HG02678 (cell line): ENCODE results near the gene MAPK8IP1.
A peak's percentile ranks its signal among the peaks of the same experiment; 100 is the strongest.

Experiments used
- ATAC-seq: cut with Tn5 transposase; IDR thresholded peaks from one replicate; pipeline ENCODE4 v1.9.1; 2021; ENCODE audit warnings: mild to moderate bottlenecking, moderate library complexity; ENCODE audit not compliant: unreplicated experiment

MAPK8IP1 gene

DNA sequence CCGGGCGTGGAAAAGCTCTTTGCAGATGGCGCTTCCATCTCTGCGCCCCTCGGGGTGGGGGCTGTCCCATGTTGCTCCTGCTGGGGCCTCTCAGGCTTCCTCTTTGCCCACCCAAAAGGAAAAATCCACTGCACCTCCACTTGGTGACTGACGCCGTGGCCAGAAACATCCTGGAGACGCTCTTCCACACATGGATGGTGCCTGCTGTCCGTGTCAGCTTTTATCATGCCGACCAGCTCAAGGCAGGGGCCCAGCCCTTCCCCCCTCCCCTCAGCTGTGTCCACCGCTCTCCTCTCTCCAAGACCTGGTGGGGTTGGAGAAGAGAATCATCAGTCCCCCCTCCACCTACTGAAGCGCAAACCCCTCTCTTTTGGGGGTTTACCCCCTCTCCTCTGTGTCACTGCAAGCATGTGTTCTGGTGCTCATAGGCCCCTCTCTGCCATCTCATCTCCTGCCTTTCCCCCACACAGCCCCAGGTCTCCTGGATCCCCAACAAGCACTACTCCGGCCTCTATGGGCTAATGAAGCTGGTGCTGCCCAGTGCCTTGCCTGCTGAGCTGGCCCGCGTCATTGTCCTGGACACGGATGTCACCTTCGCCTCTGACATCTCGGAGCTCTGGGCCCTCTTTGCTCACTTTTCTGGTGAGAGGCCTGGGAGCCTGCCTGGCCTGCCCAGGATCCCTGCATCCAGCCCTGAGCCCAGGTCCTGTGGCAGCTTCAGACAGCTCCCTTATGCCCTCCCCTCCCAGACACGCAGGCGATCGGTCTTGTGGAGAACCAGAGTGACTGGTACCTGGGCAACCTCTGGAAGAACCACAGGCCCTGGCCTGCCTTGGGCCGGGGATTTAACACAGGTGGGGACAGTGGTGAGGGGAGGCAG lies 38.8 kb downstream of the MAPK8IP1 start:
- no peak for ATAC-seq

DNA sequence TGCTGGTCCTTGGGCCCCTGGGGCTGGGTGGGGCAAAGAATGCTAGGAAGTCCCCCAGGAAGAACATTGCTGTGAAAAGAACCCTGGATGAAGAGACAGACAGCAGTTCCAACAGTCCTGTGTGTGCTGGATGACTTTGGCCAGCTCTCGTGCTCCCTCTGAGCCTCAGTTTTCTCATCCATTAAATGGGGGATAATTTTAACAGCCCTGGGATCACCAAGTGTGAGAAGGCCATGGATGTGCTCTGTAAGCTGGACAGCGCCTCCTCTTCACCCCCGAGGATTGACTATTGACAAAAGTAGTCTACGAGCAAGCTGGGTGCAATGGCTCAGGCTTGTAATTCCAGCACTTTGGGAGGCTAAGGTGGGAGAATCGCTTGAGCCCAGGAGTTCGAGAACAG lies 39.5 kb downstream of the MAPK8IP1 start:
- no peak for ATAC-seq

DNA sequence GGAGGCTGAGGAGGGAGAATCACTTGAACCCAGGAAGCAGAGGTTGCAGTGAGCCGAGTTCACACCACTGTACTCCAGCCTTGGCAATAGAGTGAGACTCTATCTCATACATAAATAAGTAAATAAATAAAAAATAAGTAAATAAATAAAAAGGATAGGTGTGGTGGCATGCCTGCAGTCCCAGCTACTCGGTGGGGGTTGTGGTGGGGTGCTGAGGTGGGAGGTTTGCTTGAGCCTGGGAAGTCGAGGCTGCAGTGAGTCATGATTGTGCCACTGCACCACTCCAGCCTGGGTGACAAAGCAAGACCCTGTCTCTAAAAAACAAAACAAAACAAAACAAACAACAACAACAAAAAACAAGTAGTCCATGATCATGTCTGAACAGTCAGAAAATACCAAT lies 40.1 kb downstream of the MAPK8IP1 start:
- ATAC-seq, result no peak

DNA sequence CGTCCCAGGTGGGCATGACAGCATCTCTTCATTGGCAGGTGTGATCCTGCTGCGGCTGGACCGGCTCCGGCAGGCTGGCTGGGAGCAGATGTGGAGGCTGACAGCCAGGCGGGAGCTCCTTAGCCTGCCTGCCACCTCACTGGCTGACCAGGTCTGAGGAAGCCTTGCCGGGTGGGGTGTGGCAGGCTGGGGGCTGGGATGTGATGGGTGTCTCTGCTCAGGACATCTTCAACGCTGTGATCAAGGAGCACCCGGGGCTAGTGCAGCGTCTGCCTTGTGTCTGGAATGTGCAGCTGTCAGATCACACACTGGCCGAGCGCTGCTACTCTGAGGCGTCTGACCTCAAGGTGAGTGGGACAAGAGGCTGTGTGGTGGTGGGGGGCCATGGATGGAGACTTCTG lies 40.5 kb downstream of the MAPK8IP1 start:
- ATAC-seq, result no peak

DNA sequence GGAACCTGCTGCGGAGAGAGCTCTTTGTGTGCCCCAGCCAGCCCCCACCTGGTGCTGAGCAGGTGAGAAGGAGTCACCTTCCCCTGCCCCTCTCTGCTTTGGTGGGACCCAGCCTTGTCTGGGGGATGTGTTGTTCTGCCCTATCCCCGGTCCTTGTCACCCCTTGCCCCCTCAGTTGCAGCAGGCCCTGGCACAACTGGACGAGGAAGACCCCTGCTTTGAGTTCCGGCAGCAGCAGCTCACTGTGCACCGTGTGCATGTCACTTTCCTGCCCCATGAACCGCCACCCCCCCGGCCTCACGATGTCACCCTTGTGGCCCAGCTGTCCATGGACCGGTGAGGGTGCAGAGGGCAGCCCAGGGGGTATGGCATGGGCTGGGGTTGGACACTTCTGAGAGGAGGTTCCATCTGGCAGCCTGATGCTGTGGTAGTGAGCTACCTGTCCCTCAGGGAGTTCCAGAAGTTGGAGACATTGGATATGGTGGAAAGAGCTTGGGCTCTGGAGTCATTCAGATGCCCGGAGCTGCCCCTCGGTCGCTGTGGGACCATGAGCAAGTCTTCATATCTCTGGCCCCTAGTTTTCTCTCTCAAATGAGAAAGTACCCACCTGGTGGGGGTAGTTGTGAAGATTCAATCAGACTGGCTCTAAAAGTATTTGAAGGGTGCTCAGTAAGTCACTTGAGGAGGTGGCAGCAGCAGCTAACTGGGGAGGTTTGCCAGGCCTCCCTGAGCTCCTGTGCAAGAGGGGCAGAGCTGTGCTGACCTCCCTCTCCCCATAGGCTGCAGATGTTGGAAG lies 41.3 kb downstream of the MAPK8IP1 start:
- no peak for ATAC-seq

DNA sequence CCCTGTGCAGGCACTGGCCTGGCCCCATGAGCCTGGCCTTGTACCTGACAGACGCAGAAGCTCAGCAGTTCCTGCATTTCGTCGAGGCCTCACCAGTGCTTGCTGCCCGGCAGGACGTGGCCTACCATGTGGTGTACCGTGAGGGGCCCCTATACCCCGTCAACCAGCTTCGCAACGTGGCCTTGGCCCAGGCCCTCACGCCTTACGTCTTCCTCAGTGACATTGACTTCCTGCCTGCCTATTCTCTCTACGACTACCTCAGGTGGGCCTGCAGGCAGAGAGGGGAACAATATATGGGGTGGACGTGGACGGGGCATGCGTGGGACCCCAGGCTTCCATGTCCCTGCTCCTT lies 41.9 kb downstream of the MAPK8IP1 start:
- ATAC-seq, result no peak

DNA sequence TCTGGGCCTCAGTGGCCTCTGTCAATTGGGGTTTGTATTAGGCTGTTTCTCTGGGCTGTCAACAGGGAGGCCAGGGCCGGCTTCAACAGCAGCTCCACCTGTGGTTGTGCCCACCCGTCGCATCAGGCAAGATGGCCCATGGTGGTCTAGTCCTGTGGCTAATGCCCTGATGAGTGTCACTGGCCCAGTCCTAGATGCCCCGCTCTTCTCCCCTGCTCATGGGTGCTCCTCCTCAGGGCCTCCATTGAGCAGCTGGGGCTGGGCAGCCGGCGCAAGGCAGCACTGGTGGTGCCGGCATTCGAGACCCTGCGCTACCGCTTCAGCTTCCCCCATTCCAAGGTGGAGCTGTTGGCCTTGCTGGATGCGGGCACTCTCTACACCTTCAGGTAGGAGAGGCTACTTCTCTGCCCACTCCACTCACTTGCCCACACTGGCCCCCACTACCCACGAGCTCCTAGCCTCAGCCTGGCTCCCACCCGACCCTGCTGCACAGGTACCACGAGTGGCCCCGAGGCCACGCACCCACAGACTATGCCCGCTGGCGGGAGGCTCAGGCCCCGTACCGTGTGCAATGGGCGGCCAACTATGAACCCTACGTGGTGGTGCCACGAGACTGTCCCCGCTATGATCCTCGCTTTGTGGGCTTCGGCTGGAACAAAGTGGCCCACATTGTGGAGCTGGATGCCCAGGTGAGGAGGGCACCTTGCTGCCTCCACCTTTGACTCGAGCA lies 42.4 kb downstream of the MAPK8IP1 start:
- no peak for ATAC-seq

DNA sequence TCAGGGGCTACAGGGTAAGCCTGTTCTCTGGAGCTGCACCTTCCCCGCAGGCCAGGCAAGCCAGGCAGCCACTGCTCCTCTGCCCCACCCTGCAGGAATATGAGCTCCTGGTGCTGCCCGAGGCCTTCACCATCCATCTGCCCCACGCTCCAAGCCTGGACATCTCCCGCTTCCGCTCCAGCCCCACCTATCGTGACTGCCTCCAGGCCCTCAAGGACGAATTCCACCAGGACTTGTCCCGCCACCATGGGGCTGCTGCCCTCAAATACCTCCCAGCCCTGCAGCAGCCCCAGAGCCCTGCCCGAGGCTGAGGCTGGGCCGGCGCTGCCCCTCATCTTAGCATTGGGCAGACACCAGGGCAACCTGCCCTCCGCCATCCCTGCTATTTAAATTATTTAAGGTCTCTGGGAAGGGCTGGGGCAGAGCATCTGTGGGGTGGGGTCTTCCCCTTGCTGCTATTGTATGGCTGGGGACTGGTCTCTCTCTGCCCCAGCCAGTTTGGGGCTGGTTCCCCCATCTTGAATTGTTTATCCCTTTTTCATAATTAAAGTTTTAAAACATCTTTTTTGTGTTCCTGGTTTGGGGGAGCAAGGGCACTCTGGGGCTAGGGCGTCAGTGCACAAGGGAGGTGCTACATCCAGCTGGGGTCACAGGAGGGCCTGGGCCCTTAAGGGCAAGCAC lies 43.2 kb downstream of the MAPK8IP1 start:
- ATAC-seq, result no peak

DNA sequence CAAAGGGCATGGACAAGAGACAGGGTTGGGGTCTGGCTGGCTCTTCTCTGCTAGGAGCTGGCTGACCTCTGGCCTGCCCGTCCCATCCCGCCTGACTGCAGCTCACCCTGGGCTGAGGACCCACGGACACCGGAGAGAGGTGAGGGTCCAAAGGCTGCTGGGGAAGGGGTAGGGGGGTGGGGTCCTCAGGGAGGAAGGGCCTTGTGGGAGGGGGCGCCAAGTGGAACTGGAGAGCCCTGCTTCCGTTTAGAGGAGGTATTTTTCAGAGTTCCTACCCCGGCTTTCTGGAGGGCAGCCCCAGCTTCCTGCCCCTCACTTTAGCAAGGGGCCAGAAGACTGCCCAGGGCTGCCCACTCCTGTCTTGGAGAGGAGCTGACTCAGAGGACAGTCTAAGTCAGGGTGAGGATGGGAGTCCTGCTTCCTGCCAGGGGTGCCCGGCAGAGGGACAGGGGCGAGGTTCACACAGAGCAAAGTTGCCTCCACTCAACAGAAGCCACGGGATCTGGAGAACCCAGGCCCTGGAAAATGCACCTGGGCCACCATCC lies 44.1 kb downstream of the MAPK8IP1 start:
- ATAC-seq, result peak; percentile 11

DNA sequence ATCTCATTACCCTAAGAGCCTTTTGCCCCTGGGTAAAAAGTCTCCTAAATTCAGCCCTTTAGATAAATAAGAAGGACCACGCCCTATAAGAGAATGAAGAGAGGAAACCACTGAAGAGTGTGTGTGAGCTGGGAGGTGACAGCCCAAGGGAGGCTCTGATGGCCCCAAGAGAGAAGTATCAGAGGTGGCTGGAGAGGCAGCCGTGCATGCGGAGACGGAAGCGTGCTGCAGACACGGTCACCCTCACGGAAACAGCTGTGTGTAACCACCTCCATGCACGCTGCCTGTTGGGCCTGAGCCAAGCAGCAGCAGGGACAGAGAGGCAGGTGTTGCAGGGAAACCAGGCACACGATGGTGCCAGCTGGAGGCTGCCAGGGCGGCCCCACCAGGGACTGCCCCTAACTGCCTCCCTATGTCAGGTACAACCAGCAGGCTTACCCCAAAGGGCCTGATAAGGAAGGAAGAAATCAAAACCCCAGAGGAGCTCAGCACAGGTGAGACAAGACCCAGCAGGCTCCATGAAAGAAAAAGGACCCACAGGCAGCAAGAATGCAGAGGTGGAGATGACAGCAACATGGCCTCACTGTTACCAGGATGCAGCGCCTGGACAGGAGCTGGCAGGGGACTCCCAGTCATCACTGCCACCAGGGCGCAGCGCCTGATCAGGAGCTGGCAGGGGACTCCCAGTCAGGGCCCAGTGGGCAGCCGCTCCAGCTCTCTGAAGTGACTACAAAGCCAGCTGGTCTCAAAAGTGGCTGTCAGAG lies 44.8 kb downstream of the MAPK8IP1 start:
- peak; percentile 87 for ATAC-seq

DNA sequence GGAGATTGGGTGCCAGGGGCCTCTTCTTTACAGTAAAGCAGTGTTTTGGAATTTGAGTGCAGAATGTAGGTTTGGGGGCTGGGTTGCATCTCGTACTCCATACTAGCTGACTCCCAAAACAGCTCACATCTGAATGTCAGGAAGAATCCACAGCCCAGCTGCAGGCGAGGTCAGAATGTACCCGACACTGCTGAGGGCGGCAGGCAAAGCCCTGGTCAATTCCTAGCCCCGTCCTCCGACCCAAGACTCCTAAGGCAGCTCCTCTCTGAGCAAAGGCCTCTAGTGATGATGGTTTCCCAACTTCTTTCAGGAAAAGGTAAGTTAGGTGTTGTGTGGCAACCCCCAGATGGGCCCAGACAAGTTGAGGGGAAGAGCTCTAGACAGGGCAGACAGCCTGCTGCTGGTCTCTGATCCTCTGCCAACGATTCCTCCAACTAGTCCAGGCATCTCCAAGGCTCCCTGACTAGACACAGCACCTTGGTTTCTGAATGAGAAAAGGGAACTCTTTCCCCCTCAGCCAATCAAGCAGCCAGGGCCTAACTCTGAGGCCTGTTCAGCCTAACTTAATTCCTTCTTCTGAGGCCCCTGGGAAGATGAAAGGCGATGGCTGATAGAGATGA lies 45.6 kb downstream of the MAPK8IP1 start:
- no peak for ATAC-seq

DNA sequence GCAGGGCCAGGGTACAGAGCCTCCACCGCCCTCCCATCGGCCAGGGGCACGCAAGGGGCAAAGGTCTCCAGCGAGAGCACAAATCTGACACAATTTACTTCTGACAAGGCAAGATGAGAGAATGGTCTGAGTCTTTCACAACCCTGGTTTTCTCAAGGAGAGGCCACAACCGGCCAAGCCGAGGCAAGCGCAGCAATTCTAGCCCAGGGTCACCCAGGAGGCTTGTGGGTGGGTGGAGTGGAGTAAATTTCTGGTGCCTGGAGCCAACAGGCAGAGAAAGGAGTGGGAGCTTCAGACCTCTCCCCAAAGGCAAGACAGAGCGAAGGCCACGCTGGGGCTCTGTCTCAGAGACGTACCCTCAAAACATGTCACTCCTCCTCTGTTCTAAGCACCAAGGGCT lies 46.3 kb downstream of the MAPK8IP1 start:
- no peak for ATAC-seq

DNA sequence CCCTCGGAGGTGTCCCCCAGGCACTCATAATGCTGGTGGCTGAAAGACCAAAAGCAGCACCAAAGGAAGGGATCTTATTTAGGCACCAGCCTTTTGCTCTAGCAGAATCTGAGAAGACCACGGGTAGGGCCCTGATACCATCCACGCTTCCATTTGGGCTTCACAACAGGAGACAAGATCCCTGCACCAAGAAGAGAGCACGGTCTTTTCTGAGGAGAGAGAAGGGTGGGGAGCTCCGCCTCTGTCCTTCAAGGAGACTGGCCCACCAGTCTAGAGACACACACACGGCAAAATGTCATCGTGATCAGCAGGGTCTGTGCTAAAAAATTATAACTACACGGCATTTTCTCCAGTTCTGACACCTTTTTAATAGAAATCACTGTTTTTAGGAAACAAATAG lies 46.8 kb downstream of the MAPK8IP1 start:
- no peak for ATAC-seq

DNA sequence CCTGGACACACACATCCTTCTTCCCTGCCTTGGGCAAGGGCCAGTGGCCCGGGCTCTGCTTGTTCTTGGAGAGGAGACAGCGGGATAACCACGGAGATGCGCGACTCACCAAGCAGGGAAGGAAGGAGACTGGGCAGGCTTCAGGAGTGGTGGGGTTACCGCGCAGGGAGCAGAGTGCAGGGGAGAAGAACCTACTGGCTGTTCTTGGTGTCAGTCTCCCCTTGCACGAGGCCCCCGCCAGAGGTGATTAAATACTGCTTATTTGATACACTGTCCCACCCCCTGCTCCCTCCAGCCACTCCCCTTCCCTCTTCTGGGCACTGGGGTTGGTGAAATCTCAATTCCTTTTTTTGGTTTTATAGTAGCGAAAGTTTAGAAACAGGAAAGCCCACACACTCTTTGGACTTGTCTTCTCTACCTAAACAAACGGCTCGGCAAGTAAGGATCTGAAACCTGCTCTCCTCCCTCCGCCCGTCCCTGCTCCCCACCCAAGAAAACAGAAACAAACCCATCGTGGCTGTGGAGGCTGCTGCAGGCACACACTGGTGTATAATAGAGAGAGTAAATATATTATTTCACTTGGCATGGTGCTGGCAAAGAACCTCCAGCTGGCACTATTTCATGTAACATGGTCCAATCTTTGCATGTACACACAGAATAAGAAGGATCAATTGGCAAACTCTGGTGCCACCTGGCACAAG lies 47.8 kb downstream of the MAPK8IP1 start:
- peak; percentile 30 for ATAC-seq

DNA sequence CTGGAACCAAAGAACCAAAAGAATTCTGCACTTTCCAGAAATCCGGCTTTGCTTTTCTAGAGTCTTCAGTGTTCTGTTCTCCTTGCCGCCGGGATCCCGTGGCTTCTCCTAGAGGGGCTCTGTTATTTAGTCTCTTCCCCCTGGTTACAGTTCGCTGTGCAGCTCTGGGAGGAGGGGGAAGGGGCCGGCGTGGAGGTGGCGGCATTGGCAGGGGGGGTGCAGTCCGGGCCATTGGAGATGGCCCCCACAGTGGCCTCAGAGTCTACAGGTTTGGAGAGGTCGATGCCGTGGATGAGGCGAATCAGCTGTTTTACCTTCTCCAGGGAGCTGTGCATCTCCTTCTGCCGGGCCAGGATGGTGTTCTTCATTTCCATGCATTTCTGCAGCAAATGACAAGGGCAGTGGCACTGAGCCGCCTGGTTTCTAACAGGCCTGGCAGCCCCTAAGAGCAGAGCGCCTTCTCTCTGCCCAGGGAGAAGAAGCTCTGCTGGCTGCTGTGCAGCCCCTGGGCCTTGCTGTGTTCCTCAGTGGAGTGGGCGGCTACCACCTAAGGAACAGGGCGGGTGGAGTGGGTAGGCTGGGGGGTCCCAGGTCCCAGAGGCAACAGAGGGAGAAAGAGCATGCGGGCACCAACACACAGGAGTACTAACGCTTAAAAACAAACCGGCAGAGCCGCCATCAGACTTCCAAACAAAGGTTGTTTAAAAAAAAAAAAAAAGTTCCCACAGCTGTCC lies 48.6 kb downstream of the MAPK8IP1 start:
- ATAC-seq, result no peak

DNA sequence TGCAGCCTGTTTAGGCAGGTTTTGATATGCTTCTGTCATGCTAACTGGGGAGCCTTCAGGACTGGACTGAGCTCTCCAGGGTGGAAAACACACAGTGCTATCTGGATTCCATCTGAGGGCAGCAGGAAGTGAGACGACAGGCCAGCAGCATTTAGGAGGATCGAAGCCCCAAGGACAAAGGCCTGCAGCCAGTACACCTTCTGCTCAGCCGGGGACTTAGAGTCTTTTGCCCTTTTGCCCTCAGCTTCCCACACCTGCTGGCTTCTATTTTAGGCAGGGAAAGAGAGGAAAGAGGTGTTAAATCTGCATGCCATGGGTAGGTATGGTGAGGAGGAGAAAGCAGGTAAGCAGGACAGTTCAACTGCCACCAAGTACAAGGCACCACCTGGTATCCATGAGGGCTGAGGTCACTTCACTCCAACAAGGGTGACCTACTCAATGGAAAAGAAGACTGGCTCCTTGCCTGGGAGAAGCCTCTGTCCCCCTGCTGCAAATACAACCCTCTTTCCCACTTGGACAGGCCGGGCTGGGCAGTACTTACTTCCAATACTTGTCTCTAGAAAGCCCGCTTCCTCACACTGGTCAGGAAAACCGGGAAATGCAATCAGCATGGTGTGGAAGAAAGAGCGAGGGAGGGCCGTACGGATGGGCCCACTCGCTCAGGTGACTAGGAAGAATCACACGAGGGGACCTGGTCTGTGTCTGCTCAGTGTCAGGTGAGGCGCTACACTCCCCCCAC lies 49.3 kb downstream of the MAPK8IP1 start:
- ATAC-seq, result no peak

DNA sequence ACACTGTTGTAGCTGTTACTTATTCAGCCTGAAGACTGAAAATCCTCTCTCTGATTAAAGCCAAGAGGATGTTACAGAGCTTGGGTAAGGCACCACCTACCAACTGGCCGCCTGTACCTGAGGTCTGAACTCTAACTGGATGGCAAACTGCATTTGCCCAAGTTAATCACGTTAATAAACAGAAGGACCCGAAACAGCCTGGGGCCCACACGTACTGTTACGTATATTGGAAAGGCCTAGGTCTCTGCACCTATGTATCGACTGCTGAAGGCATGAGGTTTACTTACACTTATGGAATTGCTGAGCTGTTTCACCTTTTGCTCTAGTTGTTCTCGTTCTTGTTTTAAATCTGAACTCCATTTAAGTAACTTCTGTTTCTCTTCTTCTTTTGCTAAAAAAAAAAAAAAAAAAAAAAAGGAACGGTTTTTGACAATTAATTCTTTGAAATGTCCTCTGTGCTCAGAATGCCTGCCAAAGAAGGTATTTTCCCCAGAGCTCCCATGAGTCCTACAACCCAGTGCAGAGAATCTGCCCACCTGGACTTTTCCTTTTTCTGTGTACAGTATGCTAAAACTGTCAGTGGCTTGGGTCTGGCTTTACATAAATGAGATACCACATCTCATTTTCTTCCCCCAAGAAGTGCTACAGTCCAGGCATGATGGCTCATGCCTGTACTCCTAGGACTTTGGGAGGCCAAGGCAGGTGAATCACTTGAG lies 50.1 kb downstream of the MAPK8IP1 start:
- ATAC-seq, result no peak
